Psoas muscle (tissue), 8 donors: Measurements from ENCODE around the gene ZFP57. TPM values are rescaled to one million over a fixed set of nuclear protein-coding genes. Genes with fewer than 3 reads are reported as not detected.
A peak's percentile ranks its signal among the peaks of the same experiment; 100 is the strongest.

Experiments
- ATAC-seq, 4 donors: fragments of 200-7000 bp; cut with Tn5 transposase; one replicate each; pipeline ENCODE4 v1.9.1; 2020; ENCODE audit warnings: moderate library complexity in 3 of 4, mild to moderate bottlenecking in 2 of 4
- DNase-seq, 2 donors: peaks; one replicate each; pipeline ENCODE4 v3.0.0-alpha.2; 2020
- H3K27ac ChIP-seq: fragments of 200-600 bp; one replicate; pipeline ENCODE4 v1.8.0; 2022
- H3K27me3 ChIP-seq, 3 donors: fragments of 200-600 bp in 1 of 3; one replicate each; pipeline versions ENCODE4 v1.6.1 to v1.8.0; 2013 to 2022; ENCODE audit warnings: low read length in 2 of 3, mild to moderate bottlenecking in 2 of 3, moderate library complexity in 1 of 3; ENCODE audit not compliant: insufficient read depth in 3 of 3
- H3K36me3 ChIP-seq, 2 donors: fragments of 200-600 bp in 1 of 2; one replicate each; pipeline versions ENCODE4 v1.6.1 to v1.8.0; 2013 to 2022; ENCODE audit warnings: low read depth in 1 of 2, mild to moderate bottlenecking in 1 of 2, moderate library complexity in 1 of 2; ENCODE audit not compliant: insufficient read depth in 1 of 2
- H3K4me1 ChIP-seq: fragments of 200-600 bp; one replicate; pipeline ENCODE4 v1.8.0; 2022
- H3K4me3 ChIP-seq: fragments of 200-600 bp; one replicate; pipeline ENCODE4 v1.8.0; 2022; ENCODE audit warnings: mild to moderate bottlenecking
- H3K9me3 ChIP-seq: fragments of 200-600 bp; one replicate; pipeline ENCODE4 v1.8.0; 2022
- CTCF ChIP-seq: fragments of 200-600 bp; IDR thresholded peaks from one replicate; pipeline ENCODE4 v1.8.0; 2022; ENCODE audit warnings: antibody characterized with exemption
- WGBS, 3 donors: extraction: QIAGEN DNeasy Blood & Tissue Kit; methylation state at CpG; one replicate each; pipeline versions ENCODE4 v1.1.6 to v1.1.7; 2013; 5-methylcytosine and 5-hydroxymethylcytosine counted together
- intact Hi-C, 2 donors: fragments of 100-400 bp; cut with DNase I; formaldehyde crosslinking; loops; one replicate each; pipeline versions ENCODE4 v1.11.0 to v1.14.2; 2022
- polyA plus RNA-seq, 3 donors: library from polyadenylated mRNA; stranded (reverse); fragments of 200-250 nt; gene quantifications; one replicate each; pipeline ENCODE4 v1.2.3, GENCODE V29; 2013
- total RNA-seq, 4 donors: library from RNA; stranded (reverse); fragmentation: NEBNext Ultra II Directional in 2 of 4; extraction: Animal tissue kit (Norgen Biotek cat#: 25700) in 2 of 4; gene quantifications; one replicate each; pipeline versions ENCODE4 v1.2.1 to v1.2.4, GENCODE V29; 2021 to 2023
- donor health status: healthy with polysubstance abuse.
- donor health status: DM: no; HTN: no; CAD: no; lungs with moderate emphysema.
- donor health status: Bipolar disorder and iron deficiency.
- donor health status: healthy.
- donor health status: DM: yes; HTN: yes; CAD: no.
- donor health status: DM: no; HTN: no; CAD: no.
- donor health status: DM: no; HTN: no; CAD: no.
- donor health status: DM: yes; HTN: yes; CAD: no.

The ZFP57 gene
- total and polyA plus RNA-seq, 7 donors = 0.08 TPM; not detected in 6

GRCh38 chr6:29631860-29632731, 48.9 kb downstream of the ZFP57 start:
- H3K27ac ChIP-seq = peak overlapping the region; percentile 4
- ATAC-seq (peak; percentile 29 to 35 (median 32)), DNase-seq (peak; percentile 68 to 71)
- no peaks in the 10 kb centered on the region for H3K36me3 ChIP-seq
- no peak for TF ChIP-seq CTCF
- H3K9me3 ChIP-seq = no peaks in the 10 kb centered on the region
- intact Hi-C loops = no loop called here
- peak overlapping the region; percentile 72 for H3K4me3 ChIP-seq
- H3K4me1 ChIP-seq = peaks cover 16% of the 10 kb centered on the region
- WGBS, 3 donors = 3 to 8% (median 6%) methylated on average over 25 to 52 of the region's 53 CpGs
- peaks cover 0 to 68% (median 13%) of the 10 kb centered on the region in 3 donors for H3K27me3 ChIP-seq

- Histone ChIP-seq H3K27ac (no peak overlapping the region), H3K27me3 (peaks cover 0 to 71% (median 13%) of the 10 kb centered on the region in 3 donors), H3K4me1 (peaks cover 16% of the 10 kb centered on the region), H3K9me3 (no peaks in the 10 kb centered on the region), H3K36me3 (no peaks in the 10 kb centered on the region), H3K4me3 (peak overlapping the region; percentile 72)
- ATAC-seq (no peak), DNase-seq (no peak)
- 67 to 74% (median 74%) methylated on average over 14 of the region's 14 CpGs for WGBS, 3 donors
- no peak for TF ChIP-seq CTCF
- intact Hi-C loops = no loop called here
Measured at GRCh38 chr6:29631209-29631810, 49.6 kb downstream of the ZFP57 start.

GRCh38 chr6:29630315-29630714, 50.6 kb downstream of the ZFP57 start:
- 81 to 88% (median 83%) methylated on average over 9 of the region's 9 CpGs for WGBS, 3 donors
- no peak for TF ChIP-seq CTCF
- intact Hi-C loops = no loop called here
- H3K27me3 ChIP-seq = peaks cover 0 to 76% (median 18%) of the 10 kb centered on the region in 3 donors
- no peaks in the 10 kb centered on the region for H3K36me3 ChIP-seq
- DNase-seq = no peak
- peaks cover 16% of the 10 kb centered on the region for H3K4me1 ChIP-seq
- no peaks in the 10 kb centered on the region for H3K9me3 ChIP-seq
- ATAC-seq = no peak
- H3K27ac ChIP-seq = no peak overlapping the region
- no peak overlapping the region for H3K4me3 ChIP-seq

GRCh38 chr6:29629571-29629970, 51.4 kb downstream of the ZFP57 start:
- no peaks in the 10 kb centered on the region for H3K36me3 ChIP-seq
- TF ChIP-seq CTCF = no peak
- DNase-seq = no peak
- H3K27ac ChIP-seq = no peak overlapping the region
- peaks cover 0 to 73% (median 18%) of the 10 kb centered on the region in 3 donors for H3K27me3 ChIP-seq
- 87 to 92% (median 89%) methylated on average over 2 of the region's 2 CpGs for WGBS, 3 donors
- no peak for ATAC-seq
- no peak overlapping the region for H3K4me3 ChIP-seq
- intact Hi-C loops = no loop called here
- peaks cover 16% of the 10 kb centered on the region for H3K4me1 ChIP-seq
- no peaks in the 10 kb centered on the region for H3K9me3 ChIP-seq
